Measurements from ENCODE around the gene HSPA9. TPM values are rescaled to one million over a fixed set of nuclear protein-coding genes. Genes with fewer than 3 reads are reported as not detected.

Gene HSPA9
- total RNA-seq, 1 experiment from 2014 or later = 424 TPM

DNA sequence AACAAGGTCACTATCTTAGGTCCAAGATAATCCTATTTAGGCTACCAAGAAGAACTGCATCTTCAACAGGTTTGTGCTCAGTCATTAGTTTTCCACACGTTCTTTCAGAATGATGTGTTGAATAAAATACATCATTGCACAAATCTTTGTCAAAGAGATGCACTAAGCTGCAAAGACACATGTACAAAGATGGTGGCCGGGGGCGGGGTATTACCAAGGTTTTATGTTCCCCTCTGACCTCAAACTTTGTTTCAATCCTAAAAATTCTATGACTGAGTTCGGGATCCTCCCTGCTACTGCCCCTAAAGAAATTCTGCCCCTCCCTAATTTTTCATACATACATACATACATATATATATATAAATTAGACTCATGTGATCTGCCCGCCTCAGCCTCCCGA lies 14.2 kb downstream of the HSPA9 start:
- in situ Hi-C loops (cut with HindIII; ENCODE audit: low pct_unique_long_range_greater_than_20kb, low sequenced_read_pairs) (no loop called here), intact Hi-C loops (cut with micrococcal nuclease; ENCODE audit: unreplicated experiment) (no loop called here)
- H3K9me3 ChIP-seq (ENCODE audit: control insufficient read depth, insufficient read depth, low read depth, low read length) = no peaks in the 10 kb centered on the region
- no peak for ATAC-seq
- no peak for DNase-seq (ENCODE audit: low read depth, low spot score)
- ChIA-PET POLR2A (no interaction called here), CTCF (no interaction called here)
- no peaks in the 10 kb centered on the region for H3K27me3 ChIP-seq (ENCODE audit: control insufficient read depth, insufficient read depth, low read length)
- no peak overlapping the region for H3K4me3 ChIP-seq (ENCODE audit: low read depth in 2 of 2, low read length in 2 of 2)
- H3K36me3 ChIP-seq (ENCODE audit: control insufficient read depth, insufficient read depth, low read length) = peaks cover 79% of the 10 kb centered on the region
- TF ChIP-seq SIN3A (IDR thresholded peaks at IDR 0.05; ENCODE audit: borderline replicate concordance, insufficient read depth, low read depth, low read length) = no peak
- TF ChIP-seq, protein P1, sequence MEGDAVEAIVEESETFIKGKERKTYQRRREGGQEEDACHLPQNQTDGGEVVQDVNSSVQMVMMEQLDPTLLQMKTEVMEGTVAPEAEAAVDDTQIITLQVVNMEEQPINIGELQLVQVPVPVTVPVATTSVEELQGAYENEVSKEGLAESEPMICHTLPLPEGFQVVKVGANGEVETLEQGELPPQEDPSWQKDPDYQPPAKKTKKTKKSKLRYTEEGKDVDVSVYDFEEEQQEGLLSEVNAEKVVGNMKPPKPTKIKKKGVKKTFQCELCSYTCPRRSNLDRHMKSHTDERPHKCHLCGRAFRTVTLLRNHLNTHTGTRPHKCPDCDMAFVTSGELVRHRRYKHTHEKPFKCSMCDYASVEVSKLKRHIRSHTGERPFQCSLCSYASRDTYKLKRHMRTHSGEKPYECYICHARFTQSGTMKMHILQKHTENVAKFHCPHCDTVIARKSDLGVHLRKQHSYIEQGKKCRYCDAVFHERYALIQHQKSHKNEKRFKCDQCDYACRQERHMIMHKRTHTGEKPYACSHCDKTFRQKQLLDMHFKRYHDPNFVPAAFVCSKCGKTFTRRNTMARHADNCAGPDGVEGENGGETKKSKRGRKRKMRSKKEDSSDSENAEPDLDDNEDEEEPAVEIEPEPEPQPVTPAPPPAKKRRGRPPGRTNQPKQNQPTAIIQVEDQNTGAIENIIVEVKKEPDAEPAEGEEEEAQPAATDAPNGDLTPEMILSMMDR (IDR thresholded peaks at IDR 0.05) = no peak
- TF ChIP-seq, protein P2, sequence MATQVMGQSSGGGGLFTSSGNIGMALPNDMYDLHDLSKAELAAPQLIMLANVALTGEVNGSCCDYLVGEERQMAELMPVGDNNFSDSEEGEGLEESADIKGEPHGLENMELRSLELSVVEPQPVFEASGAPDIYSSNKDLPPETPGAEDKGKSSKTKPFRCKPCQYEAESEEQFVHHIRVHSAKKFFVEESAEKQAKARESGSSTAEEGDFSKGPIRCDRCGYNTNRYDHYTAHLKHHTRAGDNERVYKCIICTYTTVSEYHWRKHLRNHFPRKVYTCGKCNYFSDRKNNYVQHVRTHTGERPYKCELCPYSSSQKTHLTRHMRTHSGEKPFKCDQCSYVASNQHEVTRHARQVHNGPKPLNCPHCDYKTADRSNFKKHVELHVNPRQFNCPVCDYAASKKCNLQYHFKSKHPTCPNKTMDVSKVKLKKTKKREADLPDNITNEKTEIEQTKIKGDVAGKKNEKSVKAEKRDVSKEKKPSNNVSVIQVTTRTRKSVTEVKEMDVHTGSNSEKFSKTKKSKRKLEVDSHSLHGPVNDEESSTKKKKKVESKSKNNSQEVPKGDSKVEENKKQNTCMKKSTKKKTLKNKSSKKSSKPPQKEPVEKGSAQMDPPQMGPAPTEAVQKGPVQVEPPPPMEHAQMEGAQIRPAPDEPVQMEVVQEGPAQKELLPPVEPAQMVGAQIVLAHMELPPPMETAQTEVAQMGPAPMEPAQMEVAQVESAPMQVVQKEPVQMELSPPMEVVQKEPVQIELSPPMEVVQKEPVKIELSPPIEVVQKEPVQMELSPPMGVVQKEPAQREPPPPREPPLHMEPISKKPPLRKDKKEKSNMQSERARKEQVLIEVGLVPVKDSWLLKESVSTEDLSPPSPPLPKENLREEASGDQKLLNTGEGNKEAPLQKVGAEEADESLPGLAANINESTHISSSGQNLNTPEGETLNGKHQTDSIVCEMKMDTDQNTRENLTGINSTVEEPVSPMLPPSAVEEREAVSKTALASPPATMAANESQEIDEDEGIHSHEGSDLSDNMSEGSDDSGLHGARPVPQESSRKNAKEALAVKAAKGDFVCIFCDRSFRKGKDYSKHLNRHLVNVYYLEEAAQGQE (IDR thresholded peaks at IDR 0.05; ENCODE audit: insufficient read depth in 1 of 2, low read depth in 2 of 2, low read length in 1 of 2) = no peak
- TF ChIP-seq POLR2AphosphoS5 (IDR thresholded peaks at IDR 0.05; ENCODE audit: low read depth, low read length) = no peak
- TF ChIP-seq TCF7L2 (IDR thresholded peaks at IDR 0.05; ENCODE audit: low read depth, low read length) = no peak
- BruUV-seq (replicated peaks) = no TSS peak
- H3K4me1 ChIP-seq (ENCODE audit: control insufficient read depth, insufficient read depth, low read length) = no peaks in the 10 kb centered on the region
- no peak overlapping the region for H3K27ac ChIP-seq (ENCODE audit: low read length)

DNA sequence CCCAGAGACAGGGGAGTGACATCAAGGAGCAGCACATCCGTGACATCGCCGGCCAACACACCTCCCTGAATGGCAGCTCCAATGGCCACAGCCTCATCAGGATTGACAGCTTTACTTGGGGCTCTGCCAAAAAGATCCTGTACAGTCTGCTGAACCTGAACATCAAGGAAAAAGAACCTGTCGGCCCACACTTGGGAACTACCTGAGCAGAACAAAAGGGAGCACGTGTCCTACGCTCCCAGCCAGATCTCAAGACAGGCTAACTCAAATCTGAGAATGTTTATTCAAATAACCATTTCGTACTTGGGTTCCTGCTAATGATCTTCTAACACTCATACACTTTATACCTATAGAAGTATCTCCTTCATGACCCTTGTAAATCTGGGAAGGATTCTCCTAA lies 15.3 kb downstream of the HSPA9 start:
- BruUV-seq (replicated peaks) = no TSS peak
- H3K4me3 ChIP-seq (ENCODE audit: low read depth in 2 of 2, low read length in 2 of 2) = no peak overlapping the region
- H3K27ac ChIP-seq (ENCODE audit: low read length) = no peak overlapping the region
- peaks cover 80% of the 10 kb centered on the region for H3K36me3 ChIP-seq (ENCODE audit: control insufficient read depth, insufficient read depth, low read length)
- in situ Hi-C loops (cut with HindIII; ENCODE audit: low pct_unique_long_range_greater_than_20kb, low sequenced_read_pairs) = no loop called here
- ChIA-PET CTCF (no interaction called here), POLR2A (no interaction called here)
- TF ChIP-seq POLR2AphosphoS5 (IDR thresholded peaks at IDR 0.05; ENCODE audit: low read depth, low read length) = peak; percentile 51; the same call in 1 of the 2 replicates
- TF ChIP-seq, protein P1 (IDR thresholded peaks at IDR 0.05) = no peak
- H3K27me3 ChIP-seq (ENCODE audit: control insufficient read depth, insufficient read depth, low read length) = no peaks in the 10 kb centered on the region
- ATAC-seq (no peak), DNase-seq (ENCODE audit: low read depth, low spot score) (no peak)
- intact Hi-C loops (cut with micrococcal nuclease; ENCODE audit: unreplicated experiment) = no loop called here
- no peaks in the 10 kb centered on the region for H3K4me1 ChIP-seq (ENCODE audit: control insufficient read depth, insufficient read depth, low read length)
- H3K9me3 ChIP-seq (ENCODE audit: control insufficient read depth, insufficient read depth, low read depth, low read length) = no peaks in the 10 kb centered on the region

DNA sequence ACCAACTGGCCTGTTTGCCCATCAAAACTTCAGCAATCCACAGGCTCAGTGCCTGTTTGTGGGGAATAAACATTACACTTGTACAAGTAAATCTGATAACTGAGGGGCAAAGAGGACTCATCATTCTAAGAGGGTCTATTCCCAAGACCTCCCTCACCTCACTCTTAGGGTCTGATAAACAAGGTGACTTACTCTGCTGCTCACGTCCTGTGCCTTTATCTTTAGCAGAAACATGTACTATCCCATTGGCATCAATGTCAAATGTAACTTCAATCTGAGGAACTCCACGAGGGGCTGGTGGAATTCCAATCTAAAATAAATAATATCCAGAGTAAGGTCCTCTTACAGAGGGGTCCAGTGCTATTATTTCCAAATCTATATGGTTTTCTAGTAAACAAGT lies 17.5 kb downstream of the HSPA9 start:
- no peaks in the 10 kb centered on the region for H3K9me3 ChIP-seq (ENCODE audit: control insufficient read depth, insufficient read depth, low read depth, low read length)
- BruUV-seq (replicated peaks) = no TSS peak
- intact Hi-C loops (cut with micrococcal nuclease; ENCODE audit: unreplicated experiment) = no loop called here
- in situ Hi-C loops (cut with HindIII; ENCODE audit: low pct_unique_long_range_greater_than_20kb, low sequenced_read_pairs) = no loop called here
- no peaks in the 10 kb centered on the region for H3K4me1 ChIP-seq (ENCODE audit: control insufficient read depth, insufficient read depth, low read length)
- ChIA-PET CTCF (no interaction called here), POLR2A (no interaction called here)
- no peak overlapping the region for H3K27ac ChIP-seq (ENCODE audit: low read length)
- DNase-seq (ENCODE audit: low read depth, low spot score) (no peak), ATAC-seq (no peak)
- no peak overlapping the region for H3K4me3 ChIP-seq (ENCODE audit: low read depth in 2 of 2, low read length in 2 of 2)
- TF ChIP-seq POLR2AphosphoS5 (IDR thresholded peaks at IDR 0.05; ENCODE audit: low read depth, low read length) = no peak
- no peak for TF ChIP-seq SIN3A (IDR thresholded peaks at IDR 0.05; ENCODE audit: borderline replicate concordance, insufficient read depth, low read depth, low read length)
- TF ChIP-seq TCF7L2 (IDR thresholded peaks at IDR 0.05; ENCODE audit: low read depth, low read length) = no peak
- TF ChIP-seq, protein P1 (IDR thresholded peaks at IDR 0.05) = no peak
- TF ChIP-seq, protein P2 (IDR thresholded peaks at IDR 0.05; ENCODE audit: insufficient read depth in 1 of 2, low read depth in 2 of 2, low read length in 1 of 2) = no peak
- peaks cover 72% of the 10 kb centered on the region for H3K36me3 ChIP-seq (ENCODE audit: control insufficient read depth, insufficient read depth, low read length)
- H3K27me3 ChIP-seq (ENCODE audit: control insufficient read depth, insufficient read depth, low read length) = no peaks in the 10 kb centered on the region
